ENCODE measurements around the gene CLCNKA. TPM values are rescaled to one million over a fixed set of nuclear protein-coding genes. Genes with fewer than 3 reads are reported as not detected.
"Not testable (repeated sequence)": the region's sequence is repeated elsewhere in the genome, so short reads cannot be mapped to it uniquely, and the experiment has no call there.

CLCNKA gene
- total RNA-seq, 1 experiment from 2014 or later, result 1.5 TPM

DNA sequence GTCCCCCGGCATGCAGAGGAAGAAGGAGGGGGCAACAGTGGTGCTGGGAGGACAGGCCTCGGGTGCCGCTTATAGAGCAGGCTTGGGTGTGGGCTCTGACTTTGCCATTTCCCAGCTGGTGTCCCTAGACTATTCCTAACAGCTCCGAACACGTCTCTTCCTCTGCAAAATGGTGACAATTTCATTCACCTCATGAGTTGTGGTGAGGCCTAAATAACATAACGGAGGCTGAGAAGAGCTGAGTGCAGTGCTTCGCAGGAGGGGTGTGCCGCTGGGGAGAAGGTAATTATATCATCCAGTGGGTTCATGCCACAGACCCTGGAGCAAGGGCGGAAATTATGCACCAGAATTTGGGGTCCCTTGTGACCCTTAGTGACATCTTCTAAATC, 40.8 kb downstream of the CLCNKA start:
- H3K4me1 Mint-ChIP-seq, result peaks cover 31% of the 10 kb centered on the region
- ATAC-seq; H3K27me3 Mint-ChIP-seq (ENCODE audit: low read depth); H3K9me3 Mint-ChIP-seq; POLR2A ChIA-PET; H3K36me3 Mint-ChIP-seq; H3K4me3 Mint-ChIP-seq; DNase-seq (ENCODE audit: low spot score); H3K27ac Mint-ChIP-seq: not testable (repeated sequence)
- CTCF ChIA-PET, result interaction anchor here (1.0 kb wide), 1 partner anchor 126 kb away, joined by 3 read pairs; no protein-coding TSS in a partner anchor

DNA sequence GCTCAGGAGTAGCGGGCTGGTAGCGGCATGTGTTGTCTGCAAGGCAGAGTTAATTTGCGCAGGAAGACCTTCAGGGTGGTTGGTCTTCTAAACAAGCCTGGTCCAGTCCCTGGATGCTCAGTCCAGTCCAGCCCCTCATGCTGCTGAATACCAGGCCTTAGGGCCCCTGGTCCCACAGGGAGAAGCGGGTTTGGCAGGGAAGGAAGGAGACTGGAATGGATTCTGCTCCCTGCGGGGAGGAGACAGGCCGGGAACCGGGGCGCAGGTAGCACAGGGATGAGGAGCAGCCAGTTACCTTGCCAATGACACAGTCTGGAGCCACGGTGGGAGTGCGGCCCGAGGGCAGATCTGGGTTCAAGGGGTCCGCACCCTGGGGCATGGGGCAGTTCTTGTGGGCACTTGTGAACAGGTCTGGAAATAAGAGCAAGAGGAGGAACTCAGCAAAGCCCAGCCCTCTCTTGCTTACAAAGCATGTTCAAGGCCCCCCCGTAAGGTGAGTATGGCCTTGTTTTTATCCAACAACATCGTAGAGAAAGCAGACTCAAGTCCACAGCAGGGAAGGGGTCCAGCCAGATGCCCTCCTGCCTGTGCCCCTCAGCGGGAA, 41.5 kb downstream of the CLCNKA start:
- DNase-seq (ENCODE audit: low spot score), result no peak

GRCh38 chr1:16063921-16064320, 42.1 kb downstream of the CLCNKA start:
- no peak for DNase-seq (ENCODE audit: low spot score)
- ChIA-PET CTCF (interaction anchor here (0.7 to 1.8 kb wide), 6 partner anchors 8 to 272 kb away, joined by 3 to 9 read pairs (median 4); partner anchors contain the start of gene FAM131C), POLR2A (no interaction called here)
- H3K4me1 Mint-ChIP-seq, result peaks cover 33% of the 10 kb centered on the region
- H3K9me3 Mint-ChIP-seq, result no peaks in the 10 kb centered on the region
- no peaks in the 10 kb centered on the region for H3K36me3 Mint-ChIP-seq
- TF ChIP-seq RORB (CRISPR knock-in tag; IDR thresholded peaks at IDR 0.05) (no peak), CTCF (IDR thresholded peaks at IDR 0.05) (no peak), ZNF317 (CRISPR knock-in tag; IDR thresholded peaks at IDR 0.05; ENCODE audit: borderline replicate concordance, low read depth) (no peak), PREB (CRISPR knock-in tag; IDR thresholded peaks at IDR 0.05; ENCODE audit: borderline replicate concordance) (no peak), E2F5 (CRISPR knock-in tag; IDR thresholded peaks at IDR 0.05) (no peak), HMGA2 (CRISPR knock-in tag; IDR thresholded peaks at IDR 0.05) (no peak), ETV6 (CRISPR knock-in tag; IDR thresholded peaks at IDR 0.05) (no peak), NFYB (CRISPR knock-in tag; conservative IDR thresholded peaks at IDR 0.05; ENCODE audit: low read depth) (no peak)
- TF ChIP-seq, protein P1, sequence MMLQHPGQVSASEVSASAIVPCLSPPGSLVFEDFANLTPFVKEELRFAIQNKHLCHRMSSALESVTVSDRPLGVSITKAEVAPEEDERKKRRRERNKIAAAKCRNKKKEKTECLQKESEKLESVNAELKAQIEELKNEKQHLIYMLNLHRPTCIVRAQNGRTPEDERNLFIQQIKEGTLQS (CRISPR knock-in tag; conservative IDR thresholded peaks at IDR 0.05), result no peak
- TF ChIP-seq, protein P2, sequence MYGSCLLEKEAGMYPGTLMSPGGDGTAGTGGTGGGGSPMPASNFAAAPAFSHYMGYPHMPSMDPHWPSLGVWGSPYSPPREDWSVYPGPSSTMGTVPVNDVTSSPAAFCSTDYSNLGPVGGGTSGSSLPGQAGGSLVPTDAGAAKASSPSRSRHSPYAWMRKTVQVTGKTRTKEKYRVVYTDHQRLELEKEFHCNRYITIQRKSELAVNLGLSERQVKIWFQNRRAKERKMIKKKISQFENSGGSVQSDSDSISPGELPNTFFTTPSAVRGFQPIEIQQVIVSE (CRISPR knock-in tag; IDR thresholded peaks at IDR 0.05; ENCODE audit: borderline replicate concordance), result no peak
- no peak overlapping the region for H3K4me3 Mint-ChIP-seq
- no peaks in the 10 kb centered on the region; the same call in 1 of the 2 replicates for H3K27me3 Mint-ChIP-seq (ENCODE audit: low read depth)
- ATAC-seq, result no peak
- H3K27ac Mint-ChIP-seq, result no peak overlapping the region

More for the DNA sequence above, 41.5 kb downstream of the CLCNKA start:
- Mint-ChIP-seq H3K9me3 (no peaks in the 10 kb centered on the region), H3K27ac (no peak overlapping the region), H3K4me1 (peaks cover 33% of the 10 kb centered on the region), H3K4me3 (no peak overlapping the region), H3K27me3 (ENCODE audit: low read depth) (no peaks in the 10 kb centered on the region; the same call in 1 of the 2 replicates), H3K36me3 (no peaks in the 10 kb centered on the region)
- ChIA-PET CTCF (interaction anchor here (1.2 to 1.8 kb wide), 4 partner anchors 8 to 271 kb away, joined by 4 to 9 read pairs (median 6); partner anchors contain the start of gene FAM131C), POLR2A (no interaction called here)
- no peak for TF ChIP-seq ZNF671 (CRISPR knock-in tag; IDR thresholded peaks at IDR 0.05)
- no peak for TF ChIP-seq CBFB (CRISPR knock-in tag; IDR thresholded peaks at IDR 0.05; ENCODE audit: low read depth)
- TF ChIP-seq PRDM15 (CRISPR knock-in tag; IDR thresholded peaks at IDR 0.05), result 0 out of 2 replicates have a peak, but pooled peaks have one; percentile 13
- TF ChIP-seq HMGA2 (CRISPR knock-in tag; IDR thresholded peaks at IDR 0.05), result 0 out of 2 replicates have a peak, but pooled peaks have one; percentile 1
- no peak for ATAC-seq
